GM23338 (cell line): ENCODE results near the gene PTGDR2. TPM values are rescaled to one million over a fixed set of nuclear protein-coding genes. Genes with fewer than 3 reads are reported as not detected.
A peak's percentile ranks its signal among the peaks of the same experiment; 100 is the strongest.

Experiments used
- ATAC-seq: fragments of 200-7000 bp; cut with Tn5 transposase; 3 replicates; pipeline ENCODE4 v1.9.1; 2020
- DNase-seq: peaks from one replicate; pipeline ENCODE4 v3.0.0-alpha.2; 2015; ENCODE audit warnings: low spot score
- H2AFZ ChIP-seq: fragments of 200-600 bp; sonication (generic); 2 replicates; pipeline ENCODE4 v1.8.0; 2016; ENCODE audit warnings: antibody characterized with exemption, mild to moderate bottlenecking, moderate library complexity
- H3F3A ChIP-seq: fragments of 200-600 bp; sonication (generic); replicated peaks from 2 replicates; pipeline ENCODE4 v1.8.0; 2017; ENCODE audit warnings: antibody characterized with exemption, mixed run types, low read depth
- H3K27ac ChIP-seq: fragments of 200-600 bp; sonication (generic); 2 replicates; pipeline ENCODE4 v1.6.1; 2016; ENCODE audit warnings: low read depth
- H3K27me3 ChIP-seq: fragments of 200-600 bp; sonication (generic); 2 replicates; pipeline ENCODE4 v1.8.0; 2016; ENCODE audit warnings: mild to moderate bottlenecking, mixed run types, moderate library complexity; ENCODE audit not compliant: insufficient read depth
- H3K36me3 ChIP-seq: fragments of 200-600 bp; sonication (generic); 2 replicates; pipeline ENCODE4 v1.8.0; 2016; ENCODE audit warnings: mild to moderate bottlenecking; ENCODE audit not compliant: insufficient read depth
- H3K4me1 ChIP-seq: fragments of 200-600 bp; sonication (generic); 2 replicates; pipeline ENCODE4 v1.8.0; 2016; ENCODE audit warnings: mild to moderate bottlenecking, moderate library complexity; ENCODE audit not compliant: insufficient read depth
- H3K4me2 ChIP-seq: fragments of 200-600 bp; sonication (generic); 2 replicates; pipeline ENCODE4 v1.7.1; 2017; ENCODE audit warnings: mixed run types
- H3K4me3 ChIP-seq: fragments of 200-600 bp; sonication (generic); 2 replicates; pipeline ENCODE4 v1.6.1; 2016; ENCODE audit warnings: mixed run types
- H3K79me2 ChIP-seq: fragments of 200-600 bp; sonication (generic); replicated peaks from 2 replicates; pipeline ENCODE4 v1.8.0; 2017; ENCODE audit warnings: mild to moderate bottlenecking; ENCODE audit not compliant: insufficient read depth
- H3K9me2 ChIP-seq: fragments of 200-600 bp; sonication (generic); 2 replicates; pipeline ENCODE4 v1.8.0; 2017; ENCODE audit not compliant: insufficient read depth
- H4K20me1 ChIP-seq: fragments of 200-600 bp; sonication (generic); replicated peaks from 2 replicates; pipeline ENCODE4 v1.8.0; 2017; ENCODE audit warnings: mild to moderate bottlenecking; ENCODE audit not compliant: insufficient read depth
- H3K27ac Mint-ChIP-seq: 2 replicates; pipeline ENCODE4 v1.8.0; 2020; ENCODE audit warnings: inconsistent platforms, mild to moderate bottlenecking, moderate library complexity, mixed read lengths
- H3K27me3 Mint-ChIP-seq: 3 replicates; pipeline ENCODE4 v1.8.0; 2022; ENCODE audit warnings: low read depth, mild to moderate bottlenecking, moderate library complexity, mixed read lengths, inconsistent platforms; ENCODE audit not compliant: insufficient read depth, poor library complexity
- H3K36me3 Mint-ChIP-seq: 3 replicates; pipeline ENCODE4 v1.8.0; 2021; ENCODE audit warnings: low read depth, mild to moderate bottlenecking, inconsistent platforms, moderate library complexity, mixed read lengths
- H3K4me1 Mint-ChIP-seq: 3 replicates; pipeline ENCODE4 v1.8.0; 2020; ENCODE audit warnings: mild to moderate bottlenecking, inconsistent platforms, mixed read lengths
- H3K4me3 Mint-ChIP-seq: 3 replicates; pipeline ENCODE4 v1.8.0; 2021; ENCODE audit warnings: moderate library complexity, mild to moderate bottlenecking, inconsistent platforms, mixed read lengths
- H3K9me3 Mint-ChIP-seq: 3 replicates; pipeline ENCODE4 v1.8.0; 2020; ENCODE audit warnings: moderate library complexity, mild to moderate bottlenecking, inconsistent platforms, mixed read lengths
- CREB1 ChIP-seq: fragments of 250-450 bp; sonication (Bioruptor Pico); IDR thresholded peaks from 2 replicates; pipeline ENCODE4 v1.5.0; 2020; ENCODE audit warnings: low read depth, mild to moderate bottlenecking, moderate library complexity
- EZH2 ChIP-seq: fragments of 200-600 bp; sonication (generic); IDR thresholded peaks from one replicate; pipeline ENCODE4 v1.8.0; 2017; ENCODE audit warnings: antibody characterized with exemption, mild to moderate bottlenecking, low read depth; ENCODE audit not compliant: unreplicated experiment
- JUNB ChIP-seq: IDR thresholded peaks from one replicate; pipeline ENCODE4 v1.6.1; 2016; ENCODE audit warnings: antibody characterized with exemption; ENCODE audit not compliant: unreplicated experiment
- NANOG ChIP-seq: IDR thresholded peaks from 2 replicates; pipeline ENCODE4 v1.6.1; 2016; ENCODE audit warnings: antibody characterized with exemption, borderline replicate concordance
- POLR2AphosphoS5 ChIP-seq: IDR thresholded peaks from 2 replicates; pipeline ENCODE4 v1.6.1; 2016; ENCODE audit warnings: antibody characterized with exemption, low read depth
- REST ChIP-seq: IDR thresholded peaks from one replicate; pipeline ENCODE4 v1.6.1; 2018; ENCODE audit warnings: antibody characterized with exemption; ENCODE audit not compliant: unreplicated experiment
- STAT1 ChIP-seq: IDR thresholded peaks from one replicate; pipeline ENCODE4 v1.6.1; 2016; ENCODE audit warnings: antibody characterized with exemption; ENCODE audit not compliant: unreplicated experiment
- ZNF114 ChIP-seq: fragments of 250-450 bp; sonication (Bioruptor Pico); IDR thresholded peaks from 2 replicates; pipeline ENCODE4 v1.5.0; 2020; ENCODE audit warnings: mild to moderate bottlenecking, moderate library complexity
- ZNF331 ChIP-seq: fragments of 250-450 bp; sonication (Bioruptor Pico); IDR thresholded peaks from 2 replicates; pipeline ENCODE4 v1.5.0; 2020; ENCODE audit warnings: low read depth, mild to moderate bottlenecking, moderate library complexity
- ZNF462 ChIP-seq: fragments of 250-450 bp; sonication (Bioruptor Pico); IDR thresholded peaks from 2 replicates; pipeline ENCODE4 v1.5.0; 2020; ENCODE audit warnings: mild to moderate bottlenecking, moderate library complexity
- polyA plus RNA-seq: library from polyadenylated mRNA; unstranded; fragments of >200 nt; fragmentation: Nextera tagmentation; extraction: Ambion mirVana; gene quantifications from 2 replicates; pipeline ENCODE4 v1.2.1, GENCODE V29; 2016
- total RNA-seq: library from RNA; depleted of rRNA; stranded (reverse); fragments of >200 nt; shearing (Covaris generic); gene quantifications from 2 replicates; pipeline ENCODE4 v1.2.3, GENCODE V29; 2014

PTGDR2 gene
- total and polyA plus RNA-seq, 2 experiments from 2014 or later: 0.24 to 0.73 TPM

- TF ChIP-seq ZNF331 (CRISPR knock-in tag) (no peak), EZH2 (no peak), NANOG (no peak)
Measured at GRCh38 chr11:60873533-60873932, 17.8 kb upstream of the PTGDR2 start (continued).

- no peak overlapping the region for H3K27ac Mint-ChIP-seq
- H3K27me3 Mint-ChIP-seq: peaks cover 2% of the 10 kb centered on the region
Measured at GRCh38 chr11:60872961-60873524, 17.3 kb upstream of the PTGDR2 start.

More at GRCh38 chr11:60872961-60873524, 17.3 kb upstream of the PTGDR2 start:
- H3K9me3 Mint-ChIP-seq: no peaks in the 10 kb centered on the region; the same call in 2 of the 3 replicates
- H3K9me2 ChIP-seq: no peaks in the 10 kb centered on the region
- H3K4me1 Mint-ChIP-seq: peaks cover 6% of the 10 kb centered on the region; the same call in 2 of the 3 replicates
- DNase-seq (peak; percentile 72), ATAC-seq (peak; percentile 48)
- H3F3A ChIP-seq: no peaks in the 10 kb centered on the region
- TF ChIP-seq STAT1: no peak
- no peak for TF ChIP-seq CREB1 (CRISPR knock-in tag)
- no peak for TF ChIP-seq REST
- no peak for TF ChIP-seq ZNF114 (CRISPR knock-in tag)
- TF ChIP-seq JUNB: no peak
- no peak for TF ChIP-seq ZNF462 (CRISPR knock-in tag)
- no peak for TF ChIP-seq POLR2AphosphoS5
- no peaks in the 10 kb centered on the region for H3K36me3 Mint-ChIP-seq
- H3K4me3 Mint-ChIP-seq: no peak overlapping the region
- H3K4me2 ChIP-seq: no peak overlapping the region
- no peaks in the 10 kb centered on the region for H3K4me1 ChIP-seq
- no peak overlapping the region for H3K4me3 ChIP-seq
- no peaks in the 10 kb centered on the region for H4K20me1 ChIP-seq
- H3K27me3 ChIP-seq: no peaks in the 10 kb centered on the region
- H2AFZ ChIP-seq: no peak overlapping the region
- H3K36me3 ChIP-seq: no peaks in the 10 kb centered on the region
- H3K27ac ChIP-seq: no peak overlapping the region
- no peaks in the 10 kb centered on the region for H3K79me2 ChIP-seq
